Neural cell (in vitro differentiated cells): ENCODE data around the gene MIA2. TPM values are rescaled to one million over a fixed set of nuclear protein-coding genes. Genes with fewer than 3 reads are reported as not detected.

ENCODE experiments used
- H2AFZ ChIP-seq: fragments of 200-600, 300-800 bp; sonication (generic), shearing (Covaris generic); 2 replicates; pipeline ENCODE4 v1.6.0; 2014; ENCODE audit warnings: low read depth, mild to moderate bottlenecking, antibody characterized with exemption, low read length, moderate library complexity
- H3F3A ChIP-seq: fragments of 200-600 bp; shearing (Covaris generic); 2 replicates; pipeline ENCODE4 v1.6.1; 2016; ENCODE audit warnings: mild to moderate bottlenecking, moderate library complexity, mixed read lengths, antibody characterized with exemption, low read length; ENCODE audit not compliant: insufficient read depth, poor library complexity, severe bottlenecking
- H3K27ac ChIP-seq: fragments of 200-600, 300-800 bp; sonication (generic), shearing (Covaris generic); 2 replicates; pipeline ENCODE4 v1.5.1; 2014; ENCODE audit warnings: mild to moderate bottlenecking, low read length, moderate library complexity
- H3K27me3 ChIP-seq: fragments of 300-800, 200-600 bp; sonication (generic), shearing (Covaris generic); 2 replicates; pipeline ENCODE4 v1.6.0; 2014; ENCODE audit warnings: mild to moderate bottlenecking, low read depth, low read length, moderate library complexity; ENCODE audit not compliant: insufficient read depth
- H3K36me3 ChIP-seq: fragments of 300-800, 200-600 bp; sonication (generic), shearing (Covaris generic); 2 replicates; pipeline ENCODE4 v1.5.1; 2014; ENCODE audit warnings: mild to moderate bottlenecking, antibody characterized with exemption, low read length, moderate library complexity; ENCODE audit not compliant: insufficient read depth
- H3K4me2 ChIP-seq: fragments of 300-800, 200-600 bp; sonication (generic), shearing (Covaris generic); 2 replicates; pipeline ENCODE4 v1.6.0; 2014; ENCODE audit warnings: mild to moderate bottlenecking, low read length
- H3K4me3 ChIP-seq: fragments of 300-800, 200-600 bp; sonication (generic), shearing (Covaris generic); 2 replicates; pipeline ENCODE4 v1.5.1; 2014; ENCODE audit warnings: mild to moderate bottlenecking, low read length, moderate library complexity
- H3K79me2 ChIP-seq: fragments of 200-600 bp; shearing (Covaris generic); replicated peaks from 2 replicates; pipeline ENCODE4 v1.6.0; 2014; ENCODE audit warnings: mild to moderate bottlenecking, low read length, moderate library complexity; ENCODE audit not compliant: insufficient read depth
- H3K9ac ChIP-seq: fragments of 300-800, 200-600 bp; sonication (generic), shearing (Covaris generic); 2 replicates; pipeline ENCODE4 v1.6.1; 2016; ENCODE audit warnings: mild to moderate bottlenecking, low read length, mixed read lengths
- H3K9me2 ChIP-seq: fragments of 200-600 bp; shearing (Covaris generic); 2 replicates; pipeline ENCODE4 v1.6.1; 2016; ENCODE audit warnings: mild to moderate bottlenecking, low read length, mixed read lengths; ENCODE audit not compliant: insufficient read depth
- H3K9me3 ChIP-seq: fragments of 200-600, 300-800 bp; sonication (generic), shearing (Covaris generic); 2 replicates; pipeline ENCODE4 v1.6.1; 2016; ENCODE audit warnings: mild to moderate bottlenecking, mixed run types, low read length, moderate library complexity, mixed read lengths
- H4K20me1 ChIP-seq: fragments of 200-600 bp; shearing (Covaris generic); 2 replicates; pipeline ENCODE4 v1.6.1; 2016; ENCODE audit warnings: mild to moderate bottlenecking, mixed run types; ENCODE audit not compliant: insufficient read depth
- EP300 ChIP-seq: fragments of 450-650 bp; conservative IDR thresholded peaks from 2 replicates; pipeline ENCODE4 v1.6.1; 2014; ENCODE audit warnings: antibody characterized with exemption, mild to moderate bottlenecking, moderate library complexity; ENCODE audit not compliant: poor library complexity, severe bottlenecking
- EZH2 ChIP-seq: fragments of 200-600, 300-800 bp; shearing (Covaris generic), sonication (generic); IDR thresholded peaks from 2 replicates; pipeline ENCODE4 v1.6.1; 2014; ENCODE audit warnings: antibody characterized with exemption, low read length, borderline replicate concordance, mild to moderate bottlenecking; ENCODE audit not compliant: insufficient read depth, poor library complexity, severe bottlenecking
- MXI1 ChIP-seq: fragments of 450-650 bp; conservative IDR thresholded peaks from 2 replicates; pipeline ENCODE4 v1.6.1; 2014; ENCODE audit warnings: antibody characterized with exemption, mild to moderate bottlenecking; ENCODE audit not compliant: poor library complexity, severe bottlenecking
- POLR2AphosphoS5 ChIP-seq: IDR thresholded peaks from 2 replicates; pipeline ENCODE4 v1.6.1; 2012
- RAD21 ChIP-seq: fragments of 450-650 bp; conservative IDR thresholded peaks from 2 replicates; pipeline ENCODE4 v1.6.1; 2014; ENCODE audit warnings: antibody characterized with exemption, mild to moderate bottlenecking, moderate library complexity
- REST ChIP-seq: IDR thresholded peaks from 2 replicates; pipeline ENCODE4 v1.6.1; 2012; ENCODE audit warnings: borderline replicate concordance
- SMC3 ChIP-seq: fragments of 450-650 bp; conservative IDR thresholded peaks from 2 replicates; pipeline ENCODE4 v1.6.1; 2014; ENCODE audit warnings: antibody characterized with exemption, mild to moderate bottlenecking, moderate library complexity; ENCODE audit not compliant: poor library complexity
- TAF1 ChIP-seq: IDR thresholded peaks from 2 replicates; pipeline ENCODE4 v1.6.1; 2012; ENCODE audit warnings: low read depth
- polyA plus RNA-seq: library from polyadenylated mRNA; depleted of rRNA; stranded (reverse); fragments of >200 nt; gene quantifications from 2 replicates; pipeline ENCODE4 v1.2.3, GENCODE V29; 2014
- TF ChIP-seq, protein P1 (sequence below): fragments of 450-650 bp; IDR thresholded peaks from 2 replicates; pipeline ENCODE4 v1.5.1; 2014; ENCODE audit warnings: antibody characterized with exemption, mild to moderate bottlenecking, moderate library complexity; ENCODE audit not compliant: poor library complexity, severe bottlenecking

The MIA2 gene
- polyA plus RNA-seq, 1 donor from 2014 or later: 17.7 TPM

DNA sequence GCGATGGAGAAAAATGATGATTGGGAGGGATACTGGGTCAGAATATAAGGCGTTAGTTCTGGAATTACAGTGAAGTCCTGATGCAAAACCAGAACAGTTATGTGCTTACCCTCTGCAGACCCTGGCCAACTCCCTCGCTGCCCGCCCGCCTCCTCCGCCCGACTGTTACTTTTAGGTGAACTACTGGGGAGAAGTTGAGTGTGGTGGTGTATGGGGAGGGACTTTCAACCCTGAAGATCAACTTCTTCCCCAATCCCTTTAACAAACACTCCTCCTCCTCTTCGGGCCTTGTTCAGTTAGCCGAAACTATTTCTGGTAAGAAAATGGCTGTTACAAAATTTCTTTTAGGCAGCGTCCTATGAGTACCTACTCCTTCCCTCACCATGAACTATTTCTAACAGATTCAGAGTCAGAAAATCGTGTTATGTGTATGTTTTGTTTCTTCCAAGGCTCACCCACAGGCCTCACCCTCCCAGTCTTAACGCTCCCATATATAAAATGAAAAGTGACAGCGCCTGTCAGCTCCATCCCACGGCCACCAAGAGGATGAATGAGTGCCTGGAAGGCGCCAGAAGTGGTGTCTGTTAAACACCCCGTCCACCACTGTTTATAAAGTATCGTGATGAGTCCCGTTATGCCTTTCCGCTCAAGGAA lies 197.2 kb downstream of the MIA2 start:
- Histone ChIP-seq H3K27me3 (no peaks in the 10 kb centered on the region), H3K9me3 (no peaks in the 10 kb centered on the region), H4K20me1 (peaks cover 8% of the 10 kb centered on the region), H3K4me2 (peak overlapping the region; percentile 91), H2AFZ (no peak overlapping the region), H3K9me2 (no peaks in the 10 kb centered on the region), H3F3A (peaks cover 5% of the 10 kb centered on the region), H3K27ac (peak overlapping the region; percentile 95), H3K36me3 (no peaks in the 10 kb centered on the region), H3K4me3 (peak overlapping the region; percentile 79), H3K9ac (peak overlapping the region; percentile 87), H3K79me2 (peaks cover 52% of the 10 kb centered on the region)
- no peak for TF ChIP-seq REST

- H3K4me3 ChIP-seq: peak overlapping the region; percentile 79
- peaks cover 5% of the 10 kb centered on the region for H3F3A ChIP-seq
- H3K36me3 ChIP-seq: no peaks in the 10 kb centered on the region
- H3K27ac ChIP-seq: peak overlapping the region; percentile 95
- no peaks in the 10 kb centered on the region for H3K27me3 ChIP-seq
- no peaks in the 10 kb centered on the region for H3K9me2 ChIP-seq
- peaks cover 8% of the 10 kb centered on the region for H4K20me1 ChIP-seq
- TF ChIP-seq EZH2 (no peak), REST (peak; percentile 90), TAF1 (peak; percentile 97), EP300 (no peak), POLR2AphosphoS5 (peak; percentile 94), SMC3 (peak; percentile 33), RAD21 (no peak), MXI1 (peak; percentile 82)
- TF ChIP-seq, protein P1, sequence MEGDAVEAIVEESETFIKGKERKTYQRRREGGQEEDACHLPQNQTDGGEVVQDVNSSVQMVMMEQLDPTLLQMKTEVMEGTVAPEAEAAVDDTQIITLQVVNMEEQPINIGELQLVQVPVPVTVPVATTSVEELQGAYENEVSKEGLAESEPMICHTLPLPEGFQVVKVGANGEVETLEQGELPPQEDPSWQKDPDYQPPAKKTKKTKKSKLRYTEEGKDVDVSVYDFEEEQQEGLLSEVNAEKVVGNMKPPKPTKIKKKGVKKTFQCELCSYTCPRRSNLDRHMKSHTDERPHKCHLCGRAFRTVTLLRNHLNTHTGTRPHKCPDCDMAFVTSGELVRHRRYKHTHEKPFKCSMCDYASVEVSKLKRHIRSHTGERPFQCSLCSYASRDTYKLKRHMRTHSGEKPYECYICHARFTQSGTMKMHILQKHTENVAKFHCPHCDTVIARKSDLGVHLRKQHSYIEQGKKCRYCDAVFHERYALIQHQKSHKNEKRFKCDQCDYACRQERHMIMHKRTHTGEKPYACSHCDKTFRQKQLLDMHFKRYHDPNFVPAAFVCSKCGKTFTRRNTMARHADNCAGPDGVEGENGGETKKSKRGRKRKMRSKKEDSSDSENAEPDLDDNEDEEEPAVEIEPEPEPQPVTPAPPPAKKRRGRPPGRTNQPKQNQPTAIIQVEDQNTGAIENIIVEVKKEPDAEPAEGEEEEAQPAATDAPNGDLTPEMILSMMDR: no peak
- peak overlapping the region; percentile 91 for H3K4me2 ChIP-seq
- peaks cover 50% of the 10 kb centered on the region for H3K79me2 ChIP-seq
- no peaks in the 10 kb centered on the region for H3K9me3 ChIP-seq
- H2AFZ ChIP-seq: peak overlapping the region; percentile 91
- H3K9ac ChIP-seq: peak overlapping the region; percentile 87
These were observed 197.9 kb downstream of the MIA2 start for GRCh38 chr14:39431416-39432178.
